GM18511 (cell line): ENCODE data around the gene FBL.
"Not testable (repeated sequence)": the region's sequence is repeated elsewhere in the genome, so short reads cannot be mapped to it uniquely, and the experiment has no call there.

Source experiments
- ATAC-seq: cut with Tn5 transposase; IDR thresholded peaks from one replicate; pipeline ENCODE4 v1.9.1; 2021; ENCODE audit warnings: mild to moderate bottlenecking, moderate library complexity; ENCODE audit not compliant: unreplicated experiment

The FBL gene

GRCh38 chr19:39877488-39877887 is 31.3 kb upstream of the FBL start:
- not testable (repeated sequence) for ATAC-seq

DNA sequence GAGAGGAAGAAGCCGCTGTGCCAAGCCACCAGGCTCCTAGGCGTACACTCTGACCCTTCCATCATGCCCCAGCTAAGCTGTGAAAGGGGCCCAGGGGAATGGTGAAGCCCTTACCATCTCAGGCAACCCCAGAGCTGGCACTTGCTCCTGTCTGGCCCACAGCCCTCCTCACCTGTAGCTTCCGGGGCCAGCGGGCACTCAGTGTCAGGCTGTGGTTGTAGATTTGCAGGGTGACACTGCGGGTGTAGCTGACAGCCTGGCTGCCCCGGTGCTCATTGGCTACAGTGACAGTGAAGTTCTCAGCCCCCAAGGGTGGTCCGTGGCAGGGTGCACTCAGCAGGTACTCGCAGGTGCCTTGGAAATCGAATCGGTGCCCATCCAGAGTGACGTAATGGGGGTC is 30.3 kb upstream of the FBL start:
- ATAC-seq = not testable (repeated sequence)

DNA sequence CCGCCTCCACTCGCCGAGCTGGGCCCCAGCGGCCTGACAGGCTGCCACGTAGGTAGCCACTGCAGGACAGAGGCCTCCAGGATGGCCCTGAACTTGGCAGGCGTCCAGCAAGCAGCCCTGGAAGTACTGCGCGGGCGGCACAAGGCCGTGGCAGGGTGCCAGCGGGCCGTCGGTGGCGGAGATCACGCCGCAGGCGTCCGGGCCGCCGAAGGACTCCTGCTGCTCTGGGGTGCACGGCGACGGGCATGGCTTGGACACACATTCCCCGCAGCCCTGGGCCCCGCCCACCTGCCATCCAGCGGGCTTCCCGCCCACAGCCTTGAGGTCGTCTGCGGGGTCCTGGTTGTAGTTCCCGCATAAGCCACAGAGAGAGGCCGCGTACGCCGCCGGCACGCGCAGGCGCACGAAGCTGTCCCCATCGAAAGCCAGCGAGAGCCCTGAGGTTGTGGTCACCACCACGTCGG is 29.3 kb upstream of the FBL start:
- not testable (repeated sequence) for ATAC-seq

DNA sequence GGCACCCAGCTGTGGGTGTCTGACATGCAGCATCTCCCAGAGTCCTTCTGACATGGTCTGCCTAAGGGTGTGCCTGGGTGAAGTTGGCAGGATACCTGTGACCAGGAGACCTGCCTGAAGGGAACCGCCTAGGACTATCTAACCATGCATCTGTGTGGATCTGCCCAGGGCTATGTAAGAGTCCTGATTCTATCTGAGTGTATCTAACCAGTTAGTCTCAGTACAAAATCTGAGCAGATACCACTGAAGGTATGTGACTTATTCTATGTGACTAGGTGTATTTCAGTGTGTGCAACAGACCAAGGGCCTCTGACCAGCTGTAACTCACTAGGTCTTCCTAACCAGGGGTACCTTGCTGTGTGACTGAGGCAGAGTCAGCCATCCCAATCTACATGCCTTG is 28.2 kb upstream of the FBL start:
- no peak for ATAC-seq

GRCh38 chr19:39873385-39873784 is 27.2 kb upstream of the FBL start:
- no peak for ATAC-seq

- no peak for ATAC-seq
These were observed 26.0 kb upstream of the FBL start for GRCh38 chr19:39871886-39872866.

GRCh38 chr19:39871362-39871761 is 25.2 kb upstream of the FBL start:
- ATAC-seq = no peak

DNA sequence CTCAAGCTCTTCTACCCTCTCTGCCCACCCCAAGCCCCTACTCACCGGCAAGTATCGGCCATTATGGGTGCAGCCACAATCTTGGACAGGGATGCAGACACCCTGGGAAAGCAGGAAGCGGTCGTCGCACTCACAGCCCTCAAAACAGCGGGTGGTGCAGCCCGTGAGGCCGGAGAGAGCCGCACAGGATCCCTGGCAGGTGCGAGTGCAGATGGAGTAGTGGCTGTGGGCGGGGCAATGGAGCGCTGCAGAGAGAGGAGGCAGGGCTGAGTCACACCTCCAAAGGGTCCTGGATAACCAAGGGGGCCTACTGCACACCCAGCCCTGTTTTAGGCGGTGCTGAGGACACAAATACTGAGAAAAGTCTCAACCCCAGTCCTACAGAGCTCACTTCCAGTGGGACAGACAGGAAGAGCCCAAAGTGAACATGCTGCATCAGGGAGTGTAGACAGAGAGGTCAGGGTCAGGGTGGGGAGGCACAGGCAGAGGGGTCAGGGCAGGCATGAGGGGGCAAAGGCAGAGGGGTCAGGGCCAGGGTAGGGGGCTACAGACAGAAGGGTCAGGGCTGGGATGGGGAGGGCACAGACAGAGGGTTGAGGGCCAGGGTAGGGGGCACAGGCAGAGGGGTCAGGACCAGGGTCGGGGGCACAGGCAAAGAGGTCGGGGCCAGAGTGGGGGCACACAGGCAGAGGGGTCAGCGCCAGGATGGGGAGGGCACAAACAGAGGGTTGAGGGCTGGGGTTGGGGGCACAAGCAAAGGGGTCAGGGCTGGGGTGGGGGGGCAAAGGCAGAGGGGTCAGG is 24.2 kb upstream of the FBL start:
- no peak for ATAC-seq

DNA sequence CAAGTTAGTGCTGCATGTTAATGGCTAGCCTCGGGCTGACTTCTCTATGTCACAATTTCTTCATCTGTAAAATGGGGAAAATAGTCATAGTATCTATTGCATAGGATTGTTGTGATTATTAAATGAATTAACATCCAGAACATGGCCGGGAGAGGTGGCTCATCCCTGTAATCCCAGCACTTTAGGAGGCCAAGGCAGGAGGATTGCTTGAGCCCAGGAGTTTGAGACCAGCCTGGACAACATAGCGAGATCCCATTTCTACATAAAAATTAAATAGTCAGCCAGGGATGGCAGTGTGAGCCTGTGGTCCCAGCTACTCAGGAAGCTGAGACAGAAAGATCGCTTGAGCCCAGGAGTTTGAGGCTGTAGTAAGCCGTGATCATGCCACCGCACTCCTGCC is 21.8 kb upstream of the FBL start:
- ATAC-seq = no peak

DNA sequence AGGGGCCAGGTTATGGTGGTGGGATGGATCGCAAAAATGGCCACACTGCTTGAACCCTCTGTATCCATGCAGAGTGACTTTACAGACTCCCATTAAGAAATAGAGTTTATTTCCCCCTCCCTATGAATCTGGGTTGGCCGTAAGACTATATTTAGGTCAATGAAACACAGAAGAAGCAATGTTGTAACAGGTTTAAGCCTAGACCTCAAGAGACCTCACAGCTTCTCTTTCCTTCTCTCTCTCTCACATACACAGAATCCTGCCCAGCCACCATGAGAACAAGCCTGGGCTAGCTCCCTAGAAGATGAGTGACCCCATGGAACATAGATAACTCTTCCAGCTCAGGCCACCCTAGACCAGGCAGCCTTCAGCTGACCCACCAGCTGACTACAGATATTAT is 21.0 kb upstream of the FBL start:
- no peak for ATAC-seq

DNA sequence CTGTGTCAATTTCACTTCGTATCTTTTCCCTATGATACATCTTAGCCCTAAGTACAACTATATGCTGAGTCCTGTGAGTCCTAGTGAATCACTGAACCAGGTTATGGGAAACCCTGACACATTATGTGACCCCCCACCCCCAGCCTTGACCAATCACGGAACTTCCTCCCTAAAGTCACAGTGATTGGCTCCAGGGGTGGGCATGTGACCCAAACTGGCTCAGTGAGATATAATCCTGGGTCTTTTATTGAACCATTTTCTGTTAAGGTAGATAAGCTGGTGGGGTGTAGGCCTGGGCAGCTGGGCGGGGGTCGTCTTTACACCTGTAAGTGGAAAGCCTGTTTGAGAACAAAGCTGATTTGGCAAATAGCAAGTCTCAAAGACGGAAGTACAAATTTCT is 19.8 kb upstream of the FBL start:
- no peak for ATAC-seq

DNA sequence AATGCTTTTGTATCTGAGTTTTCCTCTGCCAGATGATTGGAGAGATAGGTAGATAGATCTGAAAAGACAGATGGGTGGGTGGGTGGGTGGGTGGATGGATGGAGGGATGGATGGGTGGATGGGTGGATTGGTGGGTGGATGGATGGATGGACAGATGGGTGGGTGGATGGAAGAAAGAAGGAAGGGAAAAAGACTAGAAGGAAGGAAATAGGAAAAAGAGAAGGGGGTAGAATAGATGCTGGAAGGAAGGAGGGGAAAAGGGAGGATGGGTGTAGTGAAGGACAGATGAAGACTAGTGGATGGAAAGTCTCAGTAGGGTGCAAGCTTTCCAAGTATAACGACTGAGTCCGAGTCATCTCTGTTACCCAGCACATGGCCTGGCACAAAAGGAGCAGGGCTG is 19.0 kb upstream of the FBL start:
- ATAC-seq = no peak

- ATAC-seq = no peak
These were observed 17.9 kb upstream of the FBL start for GRCh38 chr19:39864118-39864517.

DNA sequence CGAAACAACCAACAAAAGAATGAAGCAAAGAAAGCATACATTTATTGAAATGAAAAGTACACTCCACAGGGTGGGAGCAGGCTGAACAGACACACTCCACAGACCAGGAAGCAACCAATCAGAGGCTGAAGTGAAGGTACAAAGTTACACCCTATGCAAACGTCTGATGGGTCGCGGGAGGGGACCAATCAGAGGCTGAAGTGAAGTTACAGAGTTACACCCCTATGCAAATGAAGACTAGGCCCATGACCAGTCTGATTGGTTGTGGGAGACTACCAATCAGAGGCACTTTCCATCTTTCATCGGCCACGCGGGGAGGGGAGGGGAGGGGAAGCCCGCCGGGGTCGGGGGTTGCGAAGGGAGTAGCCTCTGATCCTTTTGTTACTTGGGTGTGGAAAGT is 12.4 kb upstream of the FBL start:
- no peak for ATAC-seq

DNA sequence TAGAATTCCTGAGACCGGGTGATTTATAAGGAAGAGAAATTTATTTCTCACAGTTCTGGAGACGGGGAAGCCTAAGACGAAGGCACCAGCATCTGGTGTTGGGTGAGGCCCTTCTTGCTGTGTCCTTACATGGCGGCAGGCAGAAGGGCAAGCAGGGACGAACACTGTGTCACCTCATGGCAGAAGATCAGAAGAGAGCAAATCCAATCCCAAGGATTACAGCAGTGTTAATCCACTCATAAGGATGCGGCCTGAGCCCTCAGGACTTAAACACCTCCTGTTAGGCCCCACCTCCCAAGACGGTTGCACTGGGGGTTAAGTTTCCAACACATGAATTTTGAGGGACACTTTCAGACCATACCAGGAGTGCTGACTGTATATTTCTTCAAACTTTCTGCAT is 6.7 kb upstream of the FBL start:
- no peak for ATAC-seq

DNA sequence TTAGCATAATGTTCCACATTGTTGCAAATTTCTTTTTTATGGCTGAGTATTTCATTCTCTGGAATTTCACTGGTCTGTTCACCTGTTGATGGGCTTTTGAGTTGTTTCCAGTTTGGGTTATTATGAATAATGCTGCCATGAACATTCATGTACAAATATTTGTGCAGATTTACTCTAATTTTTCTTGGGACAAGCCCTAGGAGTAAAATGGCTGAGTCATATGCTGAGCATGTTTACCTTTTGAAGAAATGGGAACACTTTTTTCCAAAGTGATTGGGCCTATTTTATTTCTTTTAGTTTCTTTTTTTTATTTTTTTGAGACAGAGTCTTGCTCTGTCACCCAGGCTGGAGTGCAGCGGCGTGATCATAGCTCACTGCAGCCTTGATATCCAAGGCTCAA is 4.7 kb upstream of the FBL start:
- no peak for ATAC-seq

GRCh38 chr19:39848392-39848791 is 2.2 kb upstream of the FBL start:
- no peak for ATAC-seq

GRCh38 chr19:39847525-39847924 is 1.3 kb upstream of the FBL start:
- no peak for ATAC-seq

- ATAC-seq = no peak
These were observed 703 bp upstream of the FBL start for GRCh38 chr19:39846678-39847486.

DNA sequence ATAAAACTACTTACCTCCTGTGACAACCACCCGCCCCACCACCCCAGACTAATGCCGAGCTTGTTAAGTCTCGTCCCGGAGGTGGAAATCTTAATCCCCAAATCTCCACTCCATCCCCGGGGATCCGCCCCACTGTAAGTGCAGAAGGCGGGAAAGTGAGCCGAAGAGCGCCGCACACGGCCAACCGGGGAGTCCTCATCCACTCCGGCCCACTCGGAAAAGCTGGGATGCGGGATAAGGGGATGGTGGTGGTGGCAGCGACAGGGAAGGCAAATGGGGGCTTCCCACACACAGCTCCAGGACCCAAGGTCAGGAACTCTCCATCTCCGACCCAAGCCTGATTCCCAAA is 621 bp downstream of the FBL start:
- ATAC-seq = no peak

GRCh38 chr19:39845172-39845571 is 1.0 kb downstream of the FBL start:
- ATAC-seq = no peak
